ENCODE results near the gene CTNNAL1.

Gene CTNNAL1

GRCh38 chr9:109003116-109003515, 10.2 kb downstream of the CTNNAL1 start:
- Histone ChIP-seq H3K36me3 (ENCODE audit: control insufficient read depth in 2 of 2, insufficient read depth in 1 of 2, low read length in 2 of 2) (peaks cover 0 to 12% of the 10 kb centered on the region in 2 experiments; a peak in 1 of 3 replicates), H3K4me3 (ENCODE audit: low read depth, low read length) (no peak overlapping the region), H3K27ac (ENCODE audit: extremely low read depth, low read depth, low read length) (no peak overlapping the region), H3K4me1 (ENCODE audit: control insufficient read depth, insufficient read depth, low read length) (no peaks in the 10 kb centered on the region), H3K9me3 (ENCODE audit: control insufficient read depth, insufficient read depth, low read depth, low read length) (no peaks in the 10 kb centered on the region; the same call in 1 of the 2 replicates)
- no peak for TF ChIP-seq GFI1B (tag by site-specific recombination; IDR thresholded peaks at IDR 0.05)
- no peak for TF ChIP-seq ZNF776 (tag by site-specific recombination; IDR thresholded peaks at IDR 0.05; ENCODE audit: borderline replicate concordance)
- TF ChIP-seq ZNF274 (IDR thresholded peaks at IDR 0.05; ENCODE audit: low read length) = no peak
- TF ChIP-seq ZNF274 (tag by site-specific recombination; IDR thresholded peaks at IDR 0.05; ENCODE audit: borderline replicate concordance) = no peak
- TF ChIP-seq, protein P1, sequence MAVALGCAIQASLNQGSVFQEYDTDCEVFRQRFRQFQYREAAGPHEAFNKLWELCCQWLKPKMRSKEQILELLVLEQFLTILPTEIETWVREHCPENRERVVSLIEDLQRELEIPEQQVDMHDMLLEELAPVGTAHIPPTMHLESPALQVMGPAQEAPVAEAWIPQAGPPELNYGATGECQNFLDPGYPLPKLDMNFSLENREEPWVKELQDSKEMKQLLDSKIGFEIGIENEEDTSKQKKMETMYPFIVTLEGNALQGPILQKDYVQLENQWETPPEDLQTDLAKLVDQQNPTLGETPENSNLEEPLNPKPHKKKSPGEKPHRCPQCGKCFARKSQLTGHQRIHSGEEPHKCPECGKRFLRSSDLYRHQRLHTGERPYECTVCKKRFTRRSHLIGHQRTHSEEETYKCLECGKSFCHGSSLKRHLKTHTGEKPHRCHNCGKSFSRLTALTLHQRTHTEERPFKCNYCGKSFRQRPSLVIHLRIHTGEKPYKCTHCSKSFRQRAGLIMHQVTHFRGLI (tag by site-specific recombination; IDR thresholded peaks at IDR 0.05) = no peak
- TF ChIP-seq, protein P2, sequence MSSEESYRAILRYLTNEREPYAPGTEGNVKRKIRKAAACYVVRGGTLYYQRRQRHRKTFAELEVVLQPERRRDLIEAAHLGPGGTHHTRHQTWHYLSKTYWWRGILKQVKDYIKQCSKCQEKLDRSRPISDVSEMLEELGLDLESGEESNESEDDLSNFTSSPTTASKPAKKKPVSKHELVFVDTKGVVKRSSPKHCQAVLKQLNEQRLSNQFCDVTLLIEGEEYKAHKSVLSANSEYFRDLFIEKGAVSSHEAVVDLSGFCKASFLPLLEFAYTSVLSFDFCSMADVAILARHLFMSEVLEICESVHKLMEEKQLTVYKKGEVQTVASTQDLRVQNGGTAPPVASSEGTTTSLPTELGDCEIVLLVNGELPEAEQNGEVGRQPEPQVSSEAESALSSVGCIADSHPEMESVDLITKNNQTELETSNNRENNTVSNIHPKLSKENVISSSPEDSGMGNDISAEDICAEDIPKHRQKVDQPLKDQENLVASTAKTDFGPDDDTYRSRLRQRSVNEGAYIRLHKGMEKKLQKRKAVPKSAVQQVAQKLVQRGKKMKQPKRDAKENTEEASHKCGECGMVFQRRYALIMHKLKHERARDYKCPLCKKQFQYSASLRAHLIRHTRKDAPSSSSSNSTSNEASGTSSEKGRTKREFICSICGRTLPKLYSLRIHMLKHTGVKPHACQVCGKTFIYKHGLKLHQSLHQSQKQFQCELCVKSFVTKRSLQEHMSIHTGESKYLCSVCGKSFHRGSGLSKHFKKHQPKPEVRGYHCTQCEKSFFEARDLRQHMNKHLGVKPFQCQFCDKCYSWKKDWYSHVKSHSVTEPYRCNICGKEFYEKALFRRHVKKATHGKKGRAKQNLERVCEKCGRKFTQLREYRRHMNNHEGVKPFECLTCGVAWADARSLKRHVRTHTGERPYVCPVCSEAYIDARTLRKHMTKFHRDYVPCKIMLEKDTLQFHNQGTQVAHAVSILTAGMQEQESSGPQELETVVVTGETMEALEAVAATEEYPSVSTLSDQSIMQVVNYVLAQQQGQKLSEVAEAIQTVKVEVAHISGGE (tag by site-specific recombination; conservative IDR thresholded peaks at IDR 0.05; ENCODE audit: low read depth) = no peak
- no peak for TF ChIP-seq AEBP2 (tag by site-specific recombination; IDR thresholded peaks at IDR 0.05; ENCODE audit: borderline replicate concordance)
- TF ChIP-seq, protein P3, sequence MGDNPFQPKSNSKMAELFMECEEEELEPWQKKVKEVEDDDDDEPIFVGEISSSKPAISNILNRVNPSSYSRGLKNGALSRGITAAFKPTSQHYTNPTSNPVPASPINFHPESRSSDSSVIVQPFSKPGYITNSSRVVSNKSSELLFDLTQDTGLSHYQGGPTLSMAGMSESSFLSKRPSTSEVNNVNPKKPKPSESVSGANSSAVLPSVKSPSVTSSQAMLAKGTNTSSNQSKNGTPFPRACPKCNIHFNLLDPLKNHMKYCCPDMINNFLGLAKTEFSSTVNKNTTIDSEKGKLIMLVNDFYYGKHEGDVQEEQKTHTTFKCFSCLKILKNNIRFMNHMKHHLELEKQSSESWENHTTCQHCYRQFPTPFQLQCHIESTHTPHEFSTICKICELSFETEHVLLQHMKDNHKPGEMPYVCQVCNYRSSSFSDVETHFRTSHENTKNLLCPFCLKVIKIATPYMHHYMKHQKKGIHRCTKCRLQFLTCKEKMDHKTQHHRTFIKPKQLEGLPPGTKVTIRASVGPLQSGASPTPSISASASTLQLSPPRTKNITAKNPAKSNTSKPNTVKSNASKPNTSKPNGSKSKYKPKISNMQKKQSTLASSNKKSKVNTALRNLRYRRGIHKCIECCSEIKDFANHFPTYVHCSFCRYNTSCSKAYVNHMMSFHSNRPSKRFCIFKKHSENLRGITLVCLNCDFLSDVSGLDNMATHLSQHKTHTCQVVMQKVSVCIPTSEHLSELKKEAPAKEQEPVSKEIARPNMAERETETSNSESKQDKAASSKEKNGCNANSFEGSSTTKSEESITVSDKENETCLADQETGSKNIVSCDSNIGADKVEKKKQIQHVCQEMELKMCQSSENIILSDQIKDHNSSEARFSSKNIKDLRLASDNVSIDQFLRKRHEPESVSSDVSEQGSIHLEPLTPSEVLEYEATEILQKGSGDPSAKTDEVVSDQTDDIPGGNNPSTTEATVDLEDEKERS (tag by site-specific recombination; IDR thresholded peaks at IDR 0.05) = 0 out of 2 replicates have a peak, but pooled peaks have one; percentile 20
- TF ChIP-seq SETDB1 (IDR thresholded peaks at IDR 0.05; ENCODE audit: insufficient read length, low read length) = peak; percentile 94
- POLR2A ChIA-PET = interaction anchor here (0.5 to 1.2 kb wide), 2 partner anchors 8 to 228 kb away, joined by 3 read pairs; no protein-coding TSS in a partner anchor
- CTCF ChIA-PET = interaction anchor here (0.6 to 1.3 kb wide), 2 partner anchors 8 to 85 kb away, joined by 4 to 5 read pairs; no protein-coding TSS in a partner anchor

GRCh38 chr9:109002141-109002540, 11.2 kb downstream of the CTNNAL1 start:
- Histone ChIP-seq H3K9me3 (ENCODE audit: control insufficient read depth, insufficient read depth, low read depth, low read length) (no peaks in the 10 kb centered on the region; the same call in 1 of the 2 replicates), H3K27ac (ENCODE audit: extremely low read depth, low read depth, low read length) (no peak overlapping the region), H3K36me3 (ENCODE audit: control insufficient read depth in 2 of 2, insufficient read depth in 1 of 2, low read length in 2 of 2) (peaks cover 0 to 12% of the 10 kb centered on the region in 2 experiments; a peak in 1 of 3 replicates), H3K4me3 (ENCODE audit: low read depth, low read length) (no peak overlapping the region), H3K4me1 (ENCODE audit: control insufficient read depth, insufficient read depth, low read length) (no peaks in the 10 kb centered on the region)
- CTCF ChIA-PET = interaction anchor here (0.6 kb wide), 1 partner anchor 237 kb away, joined by 3 read pairs; no protein-coding TSS in a partner anchor
- POLR2A ChIA-PET = no interaction called here
- TF ChIP-seq HOXC10 (CRISPR knock-in tag; IDR thresholded peaks at IDR 0.05) (no peak), ZNF791 (tag by site-specific recombination; IDR thresholded peaks at IDR 0.05) (no peak), ZNF626 (tag by site-specific recombination; IDR thresholded peaks at IDR 0.05) (no peak), ZNF157 (tag by site-specific recombination; IDR thresholded peaks at IDR 0.05) (no peak), MEIS1 (CRISPR knock-in tag; IDR thresholded peaks at IDR 0.05; ENCODE audit: borderline replicate concordance) (no peak), ZNF558 (tag by site-specific recombination; IDR thresholded peaks at IDR 0.05) (no peak), ZNF501 (tag by site-specific recombination; IDR thresholded peaks at IDR 0.05) (no peak), ZNF701 (tag by site-specific recombination; IDR thresholded peaks at IDR 0.05) (no peak)
- TF ChIP-seq, protein P4, sequence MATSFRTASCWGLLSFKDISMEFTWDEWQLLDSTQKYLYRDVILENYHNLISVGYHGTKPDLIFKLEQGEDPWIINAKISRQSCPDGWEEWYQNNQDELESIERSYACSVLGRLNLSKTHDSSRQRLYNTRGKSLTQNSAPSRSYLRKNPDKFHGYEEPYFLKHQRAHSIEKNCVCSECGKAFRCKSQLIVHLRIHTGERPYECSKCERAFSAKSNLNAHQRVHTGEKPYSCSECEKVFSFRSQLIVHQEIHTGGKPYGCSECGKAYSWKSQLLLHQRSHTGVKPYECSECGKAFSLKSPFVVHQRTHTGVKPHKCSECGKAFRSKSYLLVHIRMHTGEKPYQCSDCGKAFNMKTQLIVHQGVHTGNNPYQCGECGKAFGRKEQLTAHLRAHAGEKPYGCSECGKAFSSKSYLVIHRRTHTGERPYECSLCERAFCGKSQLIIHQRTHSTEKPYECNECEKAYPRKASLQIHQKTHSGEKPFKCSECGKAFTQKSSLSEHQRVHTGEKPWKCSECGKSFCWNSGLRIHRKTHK (tag by site-specific recombination; IDR thresholded peaks at IDR 0.05) = no peak
